Erythroblast (primary cell): ENCODE results near the gene IGSF11.

Experiments
- GATA1 ChIP-seq: IDR thresholded peaks from 2 replicates; pipeline ENCODE4 v1.6.1; 2011; ENCODE audit warnings: low read depth, mild to moderate bottlenecking, control low read depth, low read length, moderate library complexity
- POLR2A ChIP-seq: IDR thresholded peaks from 2 replicates; pipeline ENCODE4 v1.6.1; 2011; ENCODE audit warnings: mild to moderate bottlenecking, low read length

DNA sequence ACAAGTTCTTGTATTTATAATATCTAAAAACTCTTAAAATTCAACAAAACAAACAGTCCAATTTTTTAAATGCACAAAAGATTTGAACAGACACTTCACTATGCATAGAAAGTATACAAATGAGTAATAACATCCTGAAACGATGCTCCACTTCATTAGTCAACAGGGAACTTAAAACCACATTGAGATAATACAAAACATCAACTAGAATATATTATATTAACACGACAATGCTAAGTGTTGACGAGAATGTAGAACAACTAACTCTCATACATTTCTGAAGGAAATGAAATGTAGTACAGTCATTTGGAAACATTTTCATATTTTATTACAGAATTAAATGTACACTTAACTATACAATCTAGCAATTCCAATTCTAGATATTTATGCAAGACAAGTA is 93.4 kb downstream of the IGSF11 start:
- TF ChIP-seq POLR2A (no peak), GATA1 (no peak)
